MM.1S (cell line): Measurements from ENCODE around the gene FOXP1.

Experiments
- EZH2 ChIP-seq: fragments of 300-600 bp; sonication (generic); optimal IDR thresholded peaks from 2 replicates; pipeline ENCODE3; 2017; ENCODE audit warnings: low read depth, mild to moderate bottlenecking, antibody characterized with exemption, low read length, mixed read lengths
- EZH2phosphoT487 ChIP-seq: fragments of 300-600 bp; sonication (generic); IDR thresholded peaks from 2 replicates; pipeline ENCODE4 v1.6.1; 2018; ENCODE audit warnings: antibody characterized with exemption, low read length
- TF ChIP-seq, protein P1 (sequence below): fragments of 300-600 bp; sonication (generic); IDR thresholded peaks from 2 replicates; pipeline ENCODE4 v1.5.1; 2016; ENCODE audit warnings: antibody characterized with exemption, low read length, mixed read lengths

DNA sequence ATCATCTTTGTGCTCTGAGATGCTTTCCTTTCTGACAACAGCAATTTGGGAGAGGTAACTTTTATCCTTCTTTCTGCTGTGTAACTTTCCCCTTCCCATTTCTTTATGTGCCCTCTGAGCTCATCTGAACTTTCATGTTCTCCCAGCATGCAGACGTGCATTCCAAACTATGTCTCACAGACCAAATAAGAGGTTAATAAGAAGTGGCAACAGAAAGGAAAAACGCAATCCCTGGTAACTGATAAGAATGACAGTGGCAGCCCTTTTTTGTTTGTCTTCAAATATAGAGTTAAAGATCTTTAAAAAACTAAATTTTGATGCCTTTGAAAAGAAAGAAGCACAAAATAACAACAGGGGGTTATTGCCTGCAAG is 533.4 kb downstream of the FOXP1 start:
- TF ChIP-seq, protein P1, sequence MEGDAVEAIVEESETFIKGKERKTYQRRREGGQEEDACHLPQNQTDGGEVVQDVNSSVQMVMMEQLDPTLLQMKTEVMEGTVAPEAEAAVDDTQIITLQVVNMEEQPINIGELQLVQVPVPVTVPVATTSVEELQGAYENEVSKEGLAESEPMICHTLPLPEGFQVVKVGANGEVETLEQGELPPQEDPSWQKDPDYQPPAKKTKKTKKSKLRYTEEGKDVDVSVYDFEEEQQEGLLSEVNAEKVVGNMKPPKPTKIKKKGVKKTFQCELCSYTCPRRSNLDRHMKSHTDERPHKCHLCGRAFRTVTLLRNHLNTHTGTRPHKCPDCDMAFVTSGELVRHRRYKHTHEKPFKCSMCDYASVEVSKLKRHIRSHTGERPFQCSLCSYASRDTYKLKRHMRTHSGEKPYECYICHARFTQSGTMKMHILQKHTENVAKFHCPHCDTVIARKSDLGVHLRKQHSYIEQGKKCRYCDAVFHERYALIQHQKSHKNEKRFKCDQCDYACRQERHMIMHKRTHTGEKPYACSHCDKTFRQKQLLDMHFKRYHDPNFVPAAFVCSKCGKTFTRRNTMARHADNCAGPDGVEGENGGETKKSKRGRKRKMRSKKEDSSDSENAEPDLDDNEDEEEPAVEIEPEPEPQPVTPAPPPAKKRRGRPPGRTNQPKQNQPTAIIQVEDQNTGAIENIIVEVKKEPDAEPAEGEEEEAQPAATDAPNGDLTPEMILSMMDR = no peak
- TF ChIP-seq EZH2phosphoT487 = no peak
- TF ChIP-seq EZH2 = no peak
